Progenitor cell of endocrine pancreas (in vitro differentiated cells): ENCODE data around the gene FKBP7. TPM values are rescaled to one million over a fixed set of nuclear protein-coding genes. Genes with fewer than 3 reads are reported as not detected.

Experiments used
- DNase-seq: peaks from one replicate; pipeline ENCODE4 v3.0.0; 2021; ENCODE audit warnings: low spot score; ENCODE audit not compliant: unreplicated experiment
- H3K27ac Mint-ChIP-seq: 2 replicates; pipeline ENCODE4 v1.8.0; 2021; ENCODE audit warnings: mild to moderate bottlenecking, moderate library complexity, mixed read lengths
- H3K27me3 Mint-ChIP-seq: 2 replicates; pipeline ENCODE4 v1.8.0; 2021; ENCODE audit warnings: mixed read lengths
- H3K36me3 Mint-ChIP-seq: 2 replicates; pipeline ENCODE4 v1.8.0; 2022; ENCODE audit warnings: mixed read lengths; ENCODE audit not compliant: insufficient read depth
- H3K4me1 Mint-ChIP-seq: 2 replicates; pipeline ENCODE4 v1.8.0; 2021; ENCODE audit warnings: low read depth, mixed read lengths
- H3K4me3 Mint-ChIP-seq: 2 replicates; pipeline ENCODE4 v1.8.0; 2021; ENCODE audit warnings: low read depth, mild to moderate bottlenecking, moderate library complexity, mixed read lengths
- H3K9me3 Mint-ChIP-seq: 2 replicates; pipeline ENCODE4 v1.8.0; 2021; ENCODE audit warnings: low read depth, mixed read lengths
- total RNA-seq: library from RNA; stranded (reverse); gene quantifications from 2 replicates; pipeline ENCODE4 v1.2.1, GENCODE V29; 2021
- TF ChIP-seq, protein P1 (sequence below): fragments of 200-600 bp; sonication (generic); IDR thresholded peaks from one replicate; pipeline ENCODE4 v1.5.0; 2021; ENCODE audit warnings: antibody characterized with exemption, mild to moderate bottlenecking; ENCODE audit not compliant: unreplicated experiment

Gene FKBP7
- total RNA-seq, 1 donor from 2014 or later = 15.8 TPM

DNA sequence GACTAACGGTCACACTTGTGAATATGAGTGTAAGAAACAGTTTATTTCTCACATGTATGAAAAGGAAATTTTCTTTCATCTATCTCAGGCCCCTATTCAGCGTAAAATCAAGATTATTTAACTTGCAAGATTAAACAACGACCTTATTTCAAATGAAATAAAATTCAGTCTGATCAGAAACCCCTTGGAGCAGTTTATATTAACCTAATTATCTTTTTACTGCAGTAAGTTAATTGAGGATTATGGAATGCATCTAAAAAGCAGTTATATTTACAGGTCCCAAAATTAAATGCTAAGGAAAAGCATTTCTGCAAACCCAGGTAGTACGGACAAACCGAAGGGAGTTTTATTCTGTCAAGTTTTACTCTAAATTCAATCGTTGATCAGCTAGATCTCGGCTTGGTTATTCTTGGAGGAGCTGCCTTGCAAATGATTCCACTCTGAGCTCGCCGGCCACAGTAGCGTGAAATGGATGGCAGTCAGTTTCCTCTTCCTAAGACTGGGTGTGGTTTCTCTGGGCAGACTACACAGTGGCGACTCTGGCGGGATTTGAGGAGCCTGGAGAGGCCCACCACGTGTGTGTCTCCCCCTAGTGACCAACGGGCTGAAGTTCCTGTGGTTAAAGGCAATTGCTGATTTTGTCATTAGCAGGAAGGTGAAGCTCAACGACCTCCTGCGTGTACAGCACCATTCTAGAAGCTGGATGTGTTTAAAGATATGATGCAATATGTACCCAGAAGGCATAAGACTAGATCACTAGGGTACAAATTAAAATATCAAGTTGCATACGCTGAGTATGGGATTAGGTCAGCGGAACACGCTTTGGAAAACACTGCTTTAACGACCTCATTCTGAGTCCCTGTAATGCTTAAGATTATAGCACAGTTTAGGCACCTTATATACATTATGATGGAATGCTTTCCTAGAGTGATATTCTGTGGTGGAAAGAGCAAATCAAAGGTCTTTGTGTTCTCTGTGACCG is 63.8 kb downstream of the FKBP7 start:
- H3K9me3 Mint-ChIP-seq = no peaks in the 10 kb centered on the region
- no peaks in the 10 kb centered on the region for H3K36me3 Mint-ChIP-seq
- DNase-seq = peak; percentile 77
- peak overlapping the region; percentile 93 for H3K4me3 Mint-ChIP-seq
- peak overlapping the region; percentile 99 for H3K27ac Mint-ChIP-seq
- peaks cover 10% of the 10 kb centered on the region for H3K4me1 Mint-ChIP-seq
- TF ChIP-seq, protein P1, sequence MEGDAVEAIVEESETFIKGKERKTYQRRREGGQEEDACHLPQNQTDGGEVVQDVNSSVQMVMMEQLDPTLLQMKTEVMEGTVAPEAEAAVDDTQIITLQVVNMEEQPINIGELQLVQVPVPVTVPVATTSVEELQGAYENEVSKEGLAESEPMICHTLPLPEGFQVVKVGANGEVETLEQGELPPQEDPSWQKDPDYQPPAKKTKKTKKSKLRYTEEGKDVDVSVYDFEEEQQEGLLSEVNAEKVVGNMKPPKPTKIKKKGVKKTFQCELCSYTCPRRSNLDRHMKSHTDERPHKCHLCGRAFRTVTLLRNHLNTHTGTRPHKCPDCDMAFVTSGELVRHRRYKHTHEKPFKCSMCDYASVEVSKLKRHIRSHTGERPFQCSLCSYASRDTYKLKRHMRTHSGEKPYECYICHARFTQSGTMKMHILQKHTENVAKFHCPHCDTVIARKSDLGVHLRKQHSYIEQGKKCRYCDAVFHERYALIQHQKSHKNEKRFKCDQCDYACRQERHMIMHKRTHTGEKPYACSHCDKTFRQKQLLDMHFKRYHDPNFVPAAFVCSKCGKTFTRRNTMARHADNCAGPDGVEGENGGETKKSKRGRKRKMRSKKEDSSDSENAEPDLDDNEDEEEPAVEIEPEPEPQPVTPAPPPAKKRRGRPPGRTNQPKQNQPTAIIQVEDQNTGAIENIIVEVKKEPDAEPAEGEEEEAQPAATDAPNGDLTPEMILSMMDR = peak; percentile 88
- H3K27me3 Mint-ChIP-seq = no peaks in the 10 kb centered on the region

Other genes starting within 250 kb of the FKBP7 start
- gene PRKRA, start 27.4 kb downstream of the FKBP7 start, total RNA-seq = 92.1 and 97.6 TPM in 2 replicates
- gene PJVK, start 27.2 kb downstream of the FKBP7 start, total RNA-seq = 7.7 and 9.2 TPM in 2 replicates
- 28.2 and 31.0 TPM in 2 replicates for gene PLEKHA3, start 1.9 kb upstream of the FKBP7 start, total RNA-seq